ENCODE results near the gene ZDHHC11.

Gene ZDHHC11

GRCh38 chr5:850511-851006, at the start of gene ZDHHC11:
Gene ZDHHC11 (minus strand): TSS chr5:850986. CDS start chr5:850602, 384 bp downstream.
- DNase-seq (ENCODE audit: low spot score) = no peak

GRCh38 chr5:893711-894110, 42.9 kb upstream of the ZDHHC11 start:
- no peak for DNase-seq (ENCODE audit: low spot score)

GRCh38 chr5:893137-893506, 42.3 kb upstream of the ZDHHC11 start:
- DNase-seq (ENCODE audit: low spot score) = no peak

GRCh38 chr5:892394-893136, 41.8 kb upstream of the ZDHHC11 start, which contains the start of the genes BRD9 and TRIP13:
Gene BRD9 (minus strand): TSS chr5:892801. CDS start chr5:892657, 144 bp downstream.
Gene TRIP13 (plus strand): TSS chr5:892884. CDS start chr5:892999, 115 bp downstream.
- DNase-seq (ENCODE audit: low spot score) = peak; percentile 91

- DNase-seq (ENCODE audit: low spot score) = peak; percentile 21
Measured at GRCh38 chr5:891837-892393, 41.1 kb upstream of the ZDHHC11 start.

GRCh38 chr5:891117-891836, 40.5 kb upstream of the ZDHHC11 start:
- DNase-seq (ENCODE audit: low spot score) = no peak

GRCh38 chr5:889075-889710, 38.4 kb upstream of the ZDHHC11 start:
- no peak for DNase-seq (ENCODE audit: low spot score)

- DNase-seq (ENCODE audit: low spot score) = no peak
Measured at GRCh38 chr5:888638-889035, 37.9 kb upstream of the ZDHHC11 start.

- DNase-seq (ENCODE audit: low spot score) = no peak
Measured at GRCh38 chr5:887947-888637, 37.3 kb upstream of the ZDHHC11 start.

GRCh38 chr5:886716-887325, 36.0 kb upstream of the ZDHHC11 start:
- no peak for DNase-seq (ENCODE audit: low spot score)

- DNase-seq (ENCODE audit: low spot score) = no peak
Measured at GRCh38 chr5:886036-886435, 35.2 kb upstream of the ZDHHC11 start.

- no peak for DNase-seq (ENCODE audit: low spot score)
Measured at GRCh38 chr5:885529-885928, 34.7 kb upstream of the ZDHHC11 start.

- no peak for DNase-seq (ENCODE audit: low spot score)
Measured at GRCh38 chr5:885127-885442, 34.3 kb upstream of the ZDHHC11 start.

- no peak for DNase-seq (ENCODE audit: low spot score)
Measured at GRCh38 chr5:884345-885126, 33.8 kb upstream of the ZDHHC11 start.

GRCh38 chr5:883475-884181, 32.8 kb upstream of the ZDHHC11 start:
- DNase-seq (ENCODE audit: low spot score) = no peak

GRCh38 chr5:882253-883183, 31.7 kb upstream of the ZDHHC11 start:
- no peak for DNase-seq (ENCODE audit: low spot score)

- no peak for DNase-seq (ENCODE audit: low spot score)
Measured at GRCh38 chr5:881551-881935, 30.8 kb upstream of the ZDHHC11 start.

- DNase-seq (ENCODE audit: low spot score) = no peak
Measured at GRCh38 chr5:880816-881550, 30.2 kb upstream of the ZDHHC11 start.

Data from LoVo (cell line).